ENCODE measurements around the gene MT1E. TPM values are rescaled to one million over a fixed set of nuclear protein-coding genes. Genes with fewer than 3 reads are reported as not detected.
"Not testable (repeated sequence)": the region's sequence is repeated elsewhere in the genome, so short reads cannot be mapped to it uniquely, and the experiment has no call there.

MT1E gene
- total RNA-seq, 2 experiments from 2014 or later = 61.1 to 108 TPM

DNA sequence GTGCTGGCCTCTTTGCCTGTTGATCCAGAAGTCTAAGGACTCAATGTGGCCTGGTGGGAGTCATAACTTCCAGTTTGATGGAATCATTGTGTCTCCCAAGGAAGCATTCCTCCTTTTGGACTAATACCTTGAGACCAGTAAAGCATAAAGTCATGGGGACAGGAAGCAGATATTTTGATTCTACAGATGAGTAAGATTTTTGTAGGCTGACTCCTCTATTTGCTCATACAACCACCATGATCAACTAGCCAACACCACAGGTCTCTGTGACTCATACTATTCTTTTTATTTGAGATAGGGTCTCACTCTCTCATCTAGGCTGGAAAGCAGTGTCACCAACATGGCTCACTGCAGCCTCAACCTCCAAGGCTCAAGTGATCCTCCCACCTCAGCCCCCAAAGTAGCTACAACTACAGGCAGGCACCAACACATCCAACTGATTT, 11.0 kb upstream of the MT1E start:
- Mint-ChIP-seq H3K4me3 (peak overlapping the region; percentile 35), H3K27ac (peak overlapping the region; percentile 80), H3K4me1 (peaks cover 70% of the 10 kb centered on the region), H3K27me3 (peaks cover 11% of the 10 kb centered on the region), H3K36me3 (ENCODE audit: low read depth) (no peaks in the 10 kb centered on the region), H3K9me3 (ENCODE audit: low read depth) (no peaks in the 10 kb centered on the region)
- DNase-seq = peak; percentile 60
- intact Hi-C loops (cut with DNase I, micrococcal nuclease) = loop anchor here (5.0 to 10.0 kb wide), 5 partner anchors 323 to 988 kb away; partner anchors contain the start of genes NLRC5 (in 1 of the 2), PSME3IP1 (in 1 of the 2) and RSPRY1 (in 1 of the 2)
- POLR2A ChIA-PET = no interaction called here
- CTCF ChIA-PET = interaction anchor here (0.7 to 1.6 kb wide), 3 partner anchors 9 to 16 kb away, joined by 4 read pairs; partner anchors contain the start of gene MT1E
- ATAC-seq = peak; percentile 63

DNA sequence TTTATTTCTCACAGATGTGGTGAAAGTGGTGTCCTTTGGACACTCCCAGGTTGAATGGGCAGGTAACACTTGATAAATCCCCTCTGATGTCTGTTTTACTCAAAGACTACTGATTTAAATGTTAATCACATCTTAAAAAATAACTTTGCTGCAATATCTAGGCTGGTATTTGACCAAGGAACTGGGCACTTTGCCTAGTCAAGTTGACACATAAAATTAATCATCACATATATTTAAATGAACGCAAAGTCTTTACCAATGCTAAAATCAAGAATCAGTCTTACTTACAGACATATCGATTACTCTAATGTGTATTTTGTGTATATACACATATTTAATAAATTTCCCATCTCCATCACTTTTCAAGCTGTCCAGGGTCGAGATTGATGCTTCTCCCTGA, 10.2 kb upstream of the MT1E start:
- DNase-seq = no peak
- Mint-ChIP-seq H3K9me3 (ENCODE audit: low read depth) (no peaks in the 10 kb centered on the region), H3K4me3 (no peak overlapping the region), H3K27ac (peak overlapping the region; percentile 80), H3K27me3 (peaks cover 11% of the 10 kb centered on the region), H3K4me1 (peaks cover 65% of the 10 kb centered on the region), H3K36me3 (ENCODE audit: low read depth) (no peaks in the 10 kb centered on the region)
- CTCF ChIA-PET = interaction anchor here (0.7 to 1.6 kb wide), 3 partner anchors 8 to 15 kb away, joined by 4 read pairs; partner anchors contain the start of gene MT1E
- intact Hi-C loops (cut with DNase I, micrococcal nuclease) = loop anchor here in 1 of 2 experiments (10.0 kb wide), 1 partner anchor 569 kb away; the partner anchor contains the start of genes PSME3IP1 and RSPRY1
- ATAC-seq = no peak
- POLR2A ChIA-PET = no interaction called here

DNA sequence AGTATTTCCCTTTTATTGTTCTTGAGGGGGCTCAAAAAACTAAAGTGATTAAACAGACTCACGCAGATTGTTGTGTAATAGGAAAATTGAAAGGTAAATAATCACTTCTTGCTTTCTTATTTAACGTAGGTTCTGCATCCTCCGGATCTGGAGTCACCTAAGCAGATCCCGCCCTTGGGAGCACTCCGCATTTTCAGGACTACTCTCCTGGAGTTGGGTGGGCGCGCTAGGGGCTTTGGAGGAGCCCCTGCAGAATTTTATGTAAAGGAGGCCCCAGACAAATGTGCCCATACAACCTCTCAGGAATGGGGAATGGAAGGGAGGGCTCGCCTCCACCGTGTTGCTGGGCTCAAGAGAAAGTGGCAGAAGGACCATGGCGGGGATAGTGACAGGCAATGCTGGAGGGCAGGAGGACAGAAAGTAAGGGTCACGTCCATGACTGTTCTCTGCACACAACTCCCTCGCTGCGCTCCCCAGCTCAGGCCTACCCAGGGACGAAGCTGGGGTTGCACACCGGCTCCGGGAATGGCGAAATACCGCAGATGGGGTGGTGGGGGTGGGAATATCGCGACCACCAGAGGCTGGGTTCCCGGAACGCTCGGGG, 8.9 kb upstream of the MT1E start:
- Mint-ChIP-seq H3K27me3 (peaks cover 11% of the 10 kb centered on the region), H3K4me3 (peak overlapping the region; percentile 61), H3K27ac (no peak overlapping the region), H3K36me3 (ENCODE audit: low read depth) (no peaks in the 10 kb centered on the region), H3K9me3 (ENCODE audit: low read depth) (no peaks in the 10 kb centered on the region), H3K4me1 (peaks cover 52% of the 10 kb centered on the region)
- CTCF ChIA-PET = interaction anchor here (0.8 kb wide), 1 partner anchor 85 kb away, joined by 3 read pairs; no protein-coding TSS in a partner anchor
- POLR2A ChIA-PET = interaction anchor here (0.6 to 1.6 kb wide), 5 partner anchors 8 to 97 kb away, joined by 3 to 5 read pairs (median 4); partner anchors contain the start of genes MT1E and MT2A
- intact Hi-C loops (cut with DNase I, micrococcal nuclease) = loop anchor here in 1 of 2 experiments (10.0 kb wide), 1 partner anchor 568 kb away; the partner anchor contains the start of genes PSME3IP1 and RSPRY1
- no peak for ATAC-seq
- DNase-seq = no peak

DNA sequence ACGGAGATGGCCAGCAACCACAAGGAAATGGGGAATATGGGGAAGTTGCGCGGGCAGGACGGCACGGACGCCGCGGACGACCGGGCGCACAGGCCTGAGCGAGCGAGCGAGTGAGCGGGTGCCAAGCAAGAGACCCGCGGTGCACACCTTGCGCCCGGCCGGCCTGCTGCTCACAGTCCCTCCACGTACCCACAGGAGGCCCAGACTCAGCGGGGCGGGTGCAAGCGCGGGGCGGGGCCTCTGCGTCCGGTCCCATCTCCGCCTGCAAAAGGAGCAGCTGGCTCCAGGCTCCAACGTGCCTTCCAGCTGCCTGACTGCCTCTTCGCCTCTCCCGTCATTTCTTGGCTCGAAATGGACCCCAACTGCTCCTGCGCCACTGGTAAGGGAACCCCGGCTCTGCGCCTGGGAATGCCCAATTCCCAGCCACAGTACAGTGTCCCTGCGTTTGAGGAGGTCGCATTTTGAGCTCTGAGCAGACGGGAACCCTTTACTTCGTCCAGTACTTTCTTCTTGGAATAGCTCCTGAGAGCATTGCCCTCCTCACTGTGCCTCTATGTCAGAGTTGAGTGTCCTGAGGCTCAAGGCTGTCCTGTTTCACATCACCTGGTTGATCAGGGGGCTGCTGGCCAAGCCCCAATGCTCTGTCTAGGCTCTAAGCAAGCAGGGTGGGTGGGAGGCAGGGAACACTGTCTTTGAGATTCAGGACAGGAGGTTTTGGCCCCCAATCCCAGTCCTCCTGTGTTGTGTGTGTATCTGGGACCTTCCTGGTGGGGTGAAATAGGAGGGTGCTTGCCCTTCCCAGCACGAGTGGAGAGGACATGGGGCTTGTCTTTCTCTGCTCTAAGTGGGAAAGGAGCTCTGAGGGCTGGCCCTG, 8.1 kb upstream of the MT1E start:
- Mint-ChIP-seq H3K27ac (no peak overlapping the region), H3K4me1 (peaks cover 45% of the 10 kb centered on the region), H3K36me3 (ENCODE audit: low read depth) (no peaks in the 10 kb centered on the region), H3K27me3 (peaks cover 11% of the 10 kb centered on the region), H3K4me3 (peak overlapping the region; percentile 61), H3K9me3 (ENCODE audit: low read depth) (no peaks in the 10 kb centered on the region)
- ChIA-PET POLR2A (interaction anchor here (0.6 to 1.6 kb wide), 5 partner anchors 8 to 98 kb away, joined by 3 to 5 read pairs (median 4); partner anchors contain the start of genes MT1E and MT2A), CTCF (interaction anchor here (0.7 to 1.2 kb wide), 5 partner anchors 8 to 84 kb away, joined by 3 to 4 read pairs (median 3); partner anchors contain the start of gene MT2A)
- DNase-seq (peak; percentile 83), ATAC-seq (peak; percentile 69)
- intact Hi-C loops (cut with DNase I, micrococcal nuclease) = loop anchor here in 1 of 2 experiments (10.0 kb wide), 1 partner anchor 567 kb away; the partner anchor contains the start of genes PSME3IP1 and RSPRY1

DNA sequence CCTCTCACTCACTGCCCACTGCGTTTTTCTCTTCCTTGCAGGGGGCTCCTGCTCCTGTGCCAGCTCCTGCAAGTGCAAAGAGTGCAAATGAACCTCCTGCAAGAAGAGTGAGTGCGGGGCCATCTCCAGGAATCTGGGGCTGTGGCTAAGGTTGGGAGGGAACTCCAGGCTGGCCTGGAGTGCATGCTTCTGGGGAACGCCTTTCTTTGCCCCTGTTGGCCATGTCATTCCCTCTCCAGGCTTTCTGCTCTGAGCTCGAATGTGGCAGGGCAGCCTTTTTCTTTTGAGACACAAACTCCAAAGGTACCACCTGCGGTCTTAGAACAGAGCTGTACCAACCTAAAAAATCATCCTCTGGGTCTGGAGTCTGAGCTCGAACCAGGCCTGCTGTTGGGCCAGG, 7.4 kb upstream of the MT1E start:
- Mint-ChIP-seq H3K36me3 (ENCODE audit: low read depth) (no peaks in the 10 kb centered on the region), H3K27me3 (peaks cover 11% of the 10 kb centered on the region), H3K4me3 (peak overlapping the region; percentile 61), H3K27ac (no peak overlapping the region), H3K4me1 (peaks cover 41% of the 10 kb centered on the region), H3K9me3 (ENCODE audit: low read depth) (no peaks in the 10 kb centered on the region)
- ChIA-PET POLR2A (interaction anchor here (1.1 to 1.6 kb wide), 2 partner anchors 7 to 10 kb away, joined by 4 to 5 read pairs; partner anchors contain the start of genes MT1E and MT2A), CTCF (interaction anchor here (0.7 to 1.2 kb wide), 4 partner anchors 9 to 17 kb away, joined by 3 to 4 read pairs (median 3); partner anchors contain the start of gene MT2A)
- intact Hi-C loops (cut with DNase I, micrococcal nuclease) = loop anchor here in 1 of 2 experiments (10.0 kb wide), 1 partner anchor 567 kb away; the partner anchor contains the start of genes PSME3IP1 and RSPRY1
- DNase-seq (no peak), ATAC-seq (no peak)

DNA sequence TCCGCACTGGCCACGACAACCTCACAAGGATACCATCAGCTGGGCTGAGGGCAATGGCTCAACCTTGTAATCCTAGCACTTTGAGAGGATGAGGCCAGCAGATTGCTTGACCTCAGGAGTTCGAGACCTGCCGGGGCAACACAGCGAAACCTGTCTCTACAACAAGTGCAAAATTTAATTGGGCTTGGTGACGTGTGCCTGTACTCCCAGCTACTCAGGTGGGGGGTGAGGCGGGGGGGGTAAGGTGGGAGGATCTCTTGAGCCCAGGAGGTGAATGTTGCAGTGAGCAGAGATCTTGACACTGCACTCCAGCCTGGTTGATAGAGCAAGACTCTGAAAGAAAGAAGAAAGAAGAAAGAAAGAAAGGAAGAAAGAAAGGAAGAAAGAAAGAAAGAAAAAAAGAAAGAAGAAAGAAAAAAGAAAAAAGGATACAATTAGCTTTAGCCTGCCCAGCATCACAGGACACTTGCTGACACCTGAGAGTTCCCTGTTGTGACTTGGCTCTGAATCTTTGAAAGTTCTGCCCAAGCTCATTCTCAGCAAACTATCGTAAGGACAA, 5.2 kb upstream of the MT1E start:
- no peaks in the 10 kb centered on the region for H3K36me3 Mint-ChIP-seq (ENCODE audit: low read depth)

DNA sequence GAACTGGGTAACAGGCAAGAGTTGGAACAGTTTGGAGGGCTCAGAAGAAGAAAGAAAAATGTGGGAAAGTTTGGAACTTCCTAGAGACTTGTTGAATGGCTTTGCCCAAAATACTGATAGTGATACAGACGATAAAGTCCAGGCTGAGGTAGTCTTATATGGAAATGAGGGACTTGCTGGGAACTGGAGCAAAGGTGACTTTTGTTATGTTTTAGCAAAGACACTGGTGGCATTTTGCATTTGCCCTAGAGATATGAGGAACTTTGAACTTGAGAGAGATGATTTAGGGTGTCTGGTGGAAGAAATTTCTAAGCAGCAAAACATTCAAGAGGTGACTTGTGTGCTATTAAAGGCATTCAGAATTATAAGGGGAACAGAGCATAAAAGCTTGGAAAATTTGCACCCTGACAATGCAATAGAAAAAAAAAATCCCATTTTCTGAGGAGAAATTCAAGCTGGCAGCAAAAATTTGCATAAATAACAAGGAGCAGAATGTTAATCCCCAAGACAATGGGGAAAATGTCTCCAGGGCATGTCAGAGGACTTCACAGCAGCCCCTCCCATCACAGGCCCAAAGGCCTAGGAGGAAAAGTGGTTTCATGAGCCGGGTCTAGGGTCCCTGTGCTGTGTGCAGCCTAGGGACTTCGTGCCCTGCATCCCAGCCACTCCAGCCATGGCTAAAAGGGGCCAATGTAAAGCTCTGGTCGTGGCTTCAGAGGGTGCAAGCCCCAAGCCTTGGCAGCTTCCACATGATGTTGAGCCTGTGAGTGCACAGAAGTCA, 3.7 kb upstream of the MT1E start:
- intact Hi-C loops (cut with DNase I, micrococcal nuclease); POLR2A ChIA-PET; H3K36me3 Mint-ChIP-seq (ENCODE audit: low read depth); H3K4me3 Mint-ChIP-seq; DNase-seq; H3K27ac Mint-ChIP-seq; H3K9me3 Mint-ChIP-seq (ENCODE audit: low read depth); ATAC-seq: not testable (repeated sequence)
- H3K27me3 Mint-ChIP-seq = peaks cover 27% of the 10 kb centered on the region
- peaks cover 23% of the 10 kb centered on the region for H3K4me1 Mint-ChIP-seq
- CTCF ChIA-PET = interaction anchor here (0.6 to 1.1 kb wide), 3 partner anchors 13 to 106 kb away, joined by 3 to 5 read pairs (median 3); no protein-coding TSS in a partner anchor

More for the DNA sequence above, 5.2 kb upstream of the MT1E start:
- ATAC-seq (no peak), DNase-seq (no peak)
- ChIA-PET POLR2A (no interaction called here), CTCF (interaction anchor here (0.7 to 0.9 kb wide), 2 partner anchors 8 to 317 kb away, joined by 3 read pairs; no protein-coding TSS in a partner anchor)
- peaks cover 19% of the 10 kb centered on the region for H3K27me3 Mint-ChIP-seq
- H3K4me1 Mint-ChIP-seq = peaks cover 25% of the 10 kb centered on the region
- no peak overlapping the region for H3K27ac Mint-ChIP-seq
- intact Hi-C loops (cut with DNase I, micrococcal nuclease) = no loop called here
- no peaks in the 10 kb centered on the region for H3K9me3 Mint-ChIP-seq (ENCODE audit: low read depth)
- no peak overlapping the region for H3K4me3 Mint-ChIP-seq

DNA sequence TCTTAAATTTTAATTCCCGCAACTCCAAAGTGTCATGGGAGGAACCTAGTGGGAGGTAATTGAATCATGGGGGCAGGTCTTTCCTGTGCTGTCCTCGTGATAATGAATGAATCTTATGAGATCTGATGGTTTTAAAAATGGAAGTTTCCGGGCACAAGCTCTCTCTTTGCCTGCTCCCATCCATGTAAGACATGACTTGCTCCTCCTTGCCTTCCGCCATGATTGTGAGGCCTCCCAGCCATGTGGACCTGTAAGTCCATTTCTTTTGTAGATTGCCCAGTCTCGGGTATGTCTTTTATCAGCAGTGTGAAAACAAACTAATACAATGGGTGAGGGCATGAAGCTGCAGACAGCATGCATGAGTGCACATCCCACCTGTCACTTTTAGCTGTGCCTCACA, 2.4 kb upstream of the MT1E start:
- DNase-seq; ATAC-seq; intact Hi-C loops (cut with DNase I, micrococcal nuclease); H3K27ac Mint-ChIP-seq; H3K4me3 Mint-ChIP-seq; H3K9me3 Mint-ChIP-seq (ENCODE audit: low read depth); H3K36me3 Mint-ChIP-seq (ENCODE audit: low read depth): not testable (repeated sequence)
- ChIA-PET CTCF (interaction anchor here (1.0 to 1.7 kb wide), 5 partner anchors 9 to 81 kb away, joined by 3 to 6 read pairs (median 4); no protein-coding TSS in a partner anchor), POLR2A (interaction anchor here (0.6 to 1.1 kb wide), 3 partner anchors 13 to 563 kb away, joined by 3 to 4 read pairs (median 3); partner anchors contain the start of genes PSME3IP1 and RSPRY1)
- Mint-ChIP-seq H3K27me3 (peaks cover 25% of the 10 kb centered on the region), H3K4me1 (peaks cover 14% of the 10 kb centered on the region)

DNA sequence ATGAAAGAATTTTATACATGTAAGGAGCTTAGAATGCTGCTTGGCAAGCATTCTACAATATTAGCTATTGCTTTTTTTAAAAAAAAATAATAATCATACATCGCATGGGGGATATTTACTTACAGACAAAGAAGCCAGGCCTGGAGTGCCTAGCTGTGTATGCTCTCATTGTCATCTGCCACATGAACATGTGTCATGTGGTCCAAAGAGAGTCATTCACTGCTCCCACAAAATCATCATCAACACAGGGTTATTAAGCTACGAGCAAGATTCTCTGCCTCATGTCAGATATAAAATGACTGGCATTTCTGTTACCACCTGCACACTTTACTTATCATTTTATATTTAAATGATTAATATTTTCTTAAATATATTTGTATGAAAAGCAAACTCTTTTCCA, 1.9 kb upstream of the MT1E start:
- ATAC-seq (no peak), DNase-seq (no peak)
- CTCF ChIA-PET = interaction anchor here (0.7 to 1.7 kb wide), 6 partner anchors 9 to 80 kb away, joined by 3 to 6 read pairs (median 4); no protein-coding TSS in a partner anchor
- Mint-ChIP-seq H3K27me3 (peaks cover 23% of the 10 kb centered on the region), H3K4me1 (peaks cover 14% of the 10 kb centered on the region), H3K9me3 (ENCODE audit: low read depth) (no peaks in the 10 kb centered on the region), H3K27ac (no peak overlapping the region), H3K4me3 (no peak overlapping the region), H3K36me3 (ENCODE audit: low read depth) (no peaks in the 10 kb centered on the region)
- POLR2A ChIA-PET = interaction anchor here (0.6 to 1.1 kb wide), 3 partner anchors 13 to 562 kb away, joined by 3 to 4 read pairs (median 3); partner anchors contain the start of genes PSME3IP1 and RSPRY1
- intact Hi-C loops (cut with DNase I, micrococcal nuclease) = loop anchor here in 1 of 2 experiments (2.0 kb wide), 2 partner anchors 19 to 45 kb away; partner anchors contain the start of genes MT1G and MT1H

Measured in activated CD4-positive, alpha-beta T cell treated with anti-CD3 and anti-CD28 coated beads for 36 hours (primary cell).